GM18520 (cell line): ENCODE results near the gene PDE7B.

Source experiments
- ATAC-seq: cut with Tn5 transposase; IDR thresholded peaks from one replicate; pipeline ENCODE4 v1.9.1; 2021; ENCODE audit not compliant: unreplicated experiment

The PDE7B gene

GRCh38 chr6:136061701-136062100 is 210.2 kb downstream of the PDE7B start:
- no peak for ATAC-seq

GRCh38 chr6:136063096-136063495 is 211.6 kb downstream of the PDE7B start:
- ATAC-seq, result no peak

- ATAC-seq, result no peak
These were observed 214.5 kb downstream of the PDE7B start for GRCh38 chr6:136066005-136066404.

DNA sequence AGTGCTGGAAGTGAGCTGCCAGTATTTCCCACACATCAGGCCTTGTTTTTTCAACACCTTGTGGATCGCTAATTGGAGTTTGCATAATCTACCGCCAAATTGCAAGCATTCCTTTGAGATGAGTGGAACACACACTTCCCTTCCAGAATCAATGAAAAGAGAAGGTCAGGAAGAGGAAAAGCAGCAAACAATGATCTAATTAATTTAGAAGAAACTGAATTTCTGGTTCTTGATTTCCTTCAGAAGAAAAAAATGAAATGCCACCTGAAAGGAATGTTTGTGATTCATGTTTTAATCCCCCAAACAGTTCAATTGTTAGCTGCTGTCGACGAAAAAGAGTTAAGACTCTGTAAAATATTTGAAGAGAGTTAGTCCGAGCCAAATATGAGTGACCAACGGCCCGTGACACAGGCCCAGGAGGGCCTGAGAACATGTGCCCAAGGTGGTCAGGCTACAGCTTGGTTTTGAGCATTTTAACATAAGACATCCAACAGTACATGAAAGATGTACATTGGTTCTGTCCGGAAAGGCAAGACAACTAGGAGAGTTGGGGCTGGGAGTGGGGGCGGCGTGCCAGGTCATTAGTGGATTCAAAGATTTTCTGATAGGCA is 216.3 kb downstream of the PDE7B start:
- no peak for ATAC-seq

- ATAC-seq, result no peak
These were observed 217.6 kb downstream of the PDE7B start for GRCh38 chr6:136069119-136069518.

GRCh38 chr6:136070815-136071214 is 219.3 kb downstream of the PDE7B start:
- no peak for ATAC-seq

GRCh38 chr6:136072691-136073090 is 221.2 kb downstream of the PDE7B start:
- ATAC-seq, result no peak

- no peak for ATAC-seq
These were observed 221.7 kb downstream of the PDE7B start for GRCh38 chr6:136073216-136073615.

GRCh38 chr6:136076496-136076895 is 225.0 kb downstream of the PDE7B start:
- ATAC-seq, result no peak

GRCh38 chr6:136077834-136078576 is 226.5 kb downstream of the PDE7B start:
- ATAC-seq, result no peak

- no peak for ATAC-seq
These were observed 228.4 kb downstream of the PDE7B start for GRCh38 chr6:136079701-136080565.

DNA sequence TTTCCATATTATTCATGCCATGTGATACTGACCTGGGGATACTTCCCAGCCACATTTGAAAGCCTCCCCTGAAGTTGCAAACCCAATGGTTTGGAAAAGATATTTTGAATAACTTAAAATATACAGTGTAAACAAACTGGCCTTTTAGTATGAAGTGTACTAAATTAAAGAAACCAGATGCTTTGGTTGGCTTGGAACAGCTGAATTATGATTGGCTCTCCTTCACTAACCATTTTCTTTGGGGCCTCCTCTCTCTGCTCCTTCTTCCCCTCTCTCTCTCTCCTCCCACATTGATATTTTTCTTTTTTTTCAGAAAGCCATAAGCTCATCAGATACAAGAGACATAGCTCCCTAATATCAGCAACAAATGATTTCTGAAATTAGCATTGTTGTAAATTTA is 232.0 kb downstream of the PDE7B start:
- no peak for ATAC-seq

GRCh38 chr6:136084403-136084802 is 232.9 kb downstream of the PDE7B start:
- ATAC-seq, result no peak

DNA sequence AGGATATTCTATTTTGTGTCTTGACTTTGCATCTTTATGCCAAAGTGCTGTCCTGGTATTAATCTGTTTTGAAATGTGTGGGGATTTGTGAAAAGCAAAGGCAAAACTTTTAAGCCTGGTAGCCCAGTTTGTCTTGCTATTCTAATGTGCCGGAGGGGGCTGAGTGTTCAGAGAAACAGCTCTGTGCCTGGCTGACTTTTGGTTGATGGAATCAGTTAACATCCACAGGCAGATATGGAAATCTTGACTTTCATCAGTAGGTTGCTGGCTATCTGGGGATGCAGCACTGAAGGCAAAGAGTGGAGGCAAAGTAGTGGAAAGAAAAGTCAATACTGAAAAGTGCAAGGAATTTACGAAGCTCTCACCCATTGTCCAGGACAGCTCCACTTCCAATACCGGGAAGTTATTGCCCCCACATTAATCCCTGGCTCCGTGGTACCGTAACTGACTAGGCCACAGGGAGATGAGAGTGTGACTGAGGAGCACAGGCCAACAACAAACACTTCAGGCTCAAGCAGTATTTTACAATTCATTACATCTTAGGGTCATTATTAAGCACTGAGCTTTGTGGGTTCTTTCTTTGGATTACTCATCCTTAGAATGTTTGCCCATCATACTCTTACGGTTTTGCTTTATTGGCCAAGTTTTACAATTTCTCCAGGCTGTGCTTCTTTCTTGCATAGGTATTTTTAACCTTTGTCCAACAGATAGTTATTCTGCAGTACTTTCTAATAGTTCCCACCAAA is 234.0 kb downstream of the PDE7B start:
- ATAC-seq, result no peak

GRCh38 chr6:136086686-136087085 is 235.2 kb downstream of the PDE7B start:
- ATAC-seq, result no peak

DNA sequence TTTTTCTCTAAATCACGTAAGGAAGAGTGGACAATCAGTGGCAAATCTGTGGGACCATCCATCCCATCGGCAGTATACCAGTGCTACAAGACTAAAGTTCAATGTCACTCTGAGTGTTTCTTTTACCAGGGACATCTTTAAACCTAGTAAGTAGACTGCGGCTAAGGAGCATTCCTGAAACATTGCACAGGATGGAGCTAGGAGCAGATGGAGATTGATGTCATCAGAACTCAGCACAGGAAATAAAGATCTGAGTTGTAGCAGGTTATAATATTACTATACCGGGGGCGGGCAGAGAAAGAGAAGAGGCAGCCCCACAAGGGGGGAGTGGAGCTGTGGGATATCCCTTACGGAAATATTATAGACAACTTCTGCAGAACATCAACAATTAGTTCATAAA is 236.5 kb downstream of the PDE7B start:
- ATAC-seq, result no peak

DNA sequence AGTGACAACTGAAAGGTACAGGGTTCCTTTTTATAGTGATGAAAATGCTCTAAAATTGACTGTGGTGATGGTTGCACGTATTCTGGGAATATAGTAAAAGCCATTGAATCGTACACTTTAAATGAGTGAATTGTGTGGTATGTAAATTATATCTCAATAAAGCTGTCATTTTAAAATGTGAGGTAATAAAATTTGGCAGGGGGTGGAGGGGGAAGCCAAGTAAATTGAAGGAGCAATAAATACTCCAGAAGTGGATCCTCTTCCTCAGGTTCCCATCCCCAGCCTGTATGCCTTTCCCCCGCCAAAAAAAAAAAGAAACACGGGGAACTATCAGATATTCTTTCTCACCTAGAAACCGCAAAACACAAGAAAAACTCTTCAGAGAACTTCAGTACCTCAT is 237.2 kb downstream of the PDE7B start:
- no peak for ATAC-seq

DNA sequence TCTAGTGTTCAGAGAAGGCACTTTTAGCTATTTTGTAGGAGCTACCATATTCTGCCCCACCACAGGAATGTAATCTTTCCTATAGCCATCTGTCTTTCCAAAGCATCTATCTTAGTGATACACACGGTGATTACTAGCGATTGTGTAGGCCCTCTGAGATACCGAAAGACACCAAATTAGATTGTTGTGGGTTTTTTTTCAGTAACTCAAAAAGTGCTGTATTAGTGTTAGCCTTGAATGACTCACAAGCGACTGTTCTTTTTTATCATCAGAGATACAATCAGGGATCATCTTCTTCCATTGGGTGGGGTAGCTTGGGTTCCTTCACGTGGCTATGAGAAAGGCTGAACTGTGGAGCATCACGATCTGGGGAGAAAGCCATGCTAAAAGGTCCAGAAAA is 238.4 kb downstream of the PDE7B start:
- no peak for ATAC-seq

DNA sequence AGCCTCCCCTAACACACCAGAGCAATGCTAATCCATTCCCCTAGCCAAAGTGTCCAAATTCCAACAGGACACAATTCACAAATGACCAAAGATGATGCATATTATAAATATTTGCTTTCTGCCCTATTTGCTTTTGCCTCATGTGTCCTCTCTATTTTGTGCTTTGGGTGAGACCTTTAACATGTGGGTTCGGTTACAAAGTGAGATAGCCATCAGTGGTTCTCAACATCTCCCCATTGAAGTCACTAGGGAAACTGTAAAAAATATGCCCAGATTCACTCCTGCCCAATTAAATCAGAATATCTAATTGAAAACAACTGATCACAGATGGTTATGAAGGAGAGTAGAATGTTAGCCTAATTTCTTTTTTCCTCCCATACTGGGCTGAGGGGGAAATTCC is 239.4 kb downstream of the PDE7B start:
- ATAC-seq, result no peak

DNA sequence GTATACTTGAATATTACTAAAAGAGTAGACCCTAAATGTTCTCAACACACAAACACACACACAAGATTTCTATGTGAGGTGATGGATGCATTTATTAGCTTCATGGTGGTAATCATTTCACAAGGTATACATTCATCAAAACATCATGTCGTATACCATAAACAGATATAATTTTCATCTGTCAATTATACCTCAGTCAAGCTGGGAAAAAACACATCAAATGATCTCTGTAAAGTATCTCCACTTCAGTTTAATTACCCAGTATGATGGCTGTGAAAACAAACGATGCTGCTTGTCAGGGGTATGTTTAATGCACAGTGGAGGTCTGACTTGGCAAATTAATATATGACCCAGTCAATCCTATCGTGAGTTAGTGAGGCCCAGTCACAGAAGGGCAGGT is 241.4 kb downstream of the PDE7B start:
- no peak for ATAC-seq

DNA sequence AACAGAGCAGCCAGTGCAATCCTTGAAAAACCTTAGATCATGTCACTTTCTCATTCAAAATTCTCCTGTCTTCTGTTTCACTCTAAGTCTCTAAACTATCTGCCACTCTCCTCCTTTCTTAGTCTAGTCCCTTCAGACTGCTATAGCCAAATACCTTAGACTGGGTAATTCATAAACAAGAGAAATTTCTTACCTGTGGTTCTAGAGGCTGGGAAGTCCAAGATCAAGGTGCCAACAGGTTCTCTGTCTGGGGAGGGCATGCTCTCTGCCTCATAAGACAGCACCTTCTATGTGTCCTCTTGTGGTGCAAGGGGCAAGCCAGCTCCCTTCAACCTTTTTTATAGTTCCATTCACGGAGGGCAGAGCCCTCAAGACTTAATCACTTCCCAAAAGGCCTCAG is 242.3 kb downstream of the PDE7B start:
- ATAC-seq, result no peak
